Mesenchymal stem cell (in vitro differentiated cells and primary cell): ENCODE results near the gene LCA5L.
"Not testable (repeated sequence)": the region's sequence is repeated elsewhere in the genome, so short reads cannot be mapped to it uniquely, and the experiment has no call there.

Experiments
- DNase-seq: peaks from one replicate; pipeline ENCODE4 v3.0.0-alpha.2; 2013
- H2AFZ ChIP-seq: one replicate; pipeline ENCODE4 v1.6.1; 2013; ENCODE audit warnings: low read depth, mild to moderate bottlenecking, control low read depth, inconsistent platforms, low read length, moderate library complexity
- H2AK5ac ChIP-seq: 2 replicates; pipeline ENCODE4 v1.6.1; 2013; ENCODE audit warnings: low read length, moderate library complexity, mild to moderate bottlenecking, inconsistent platforms; ENCODE audit not compliant: severe bottlenecking
- H2BK120ac ChIP-seq: one replicate; pipeline ENCODE4 v1.6.1; 2013; ENCODE audit warnings: low read depth, mild to moderate bottlenecking, inconsistent platforms, low read length, moderate library complexity
- H2BK12ac ChIP-seq, 2 experiments: one replicate each; pipeline ENCODE4 v1.6.1; 2013; ENCODE audit warnings: inconsistent platforms in 2 of 2, low read length in 2 of 2, mild to moderate bottlenecking in 2 of 2, moderate library complexity in 2 of 2, control low read depth in 1 of 2
- H2BK15ac ChIP-seq: one replicate; pipeline ENCODE4 v1.6.1; 2013; ENCODE audit warnings: mild to moderate bottlenecking, low read depth, inconsistent platforms; ENCODE audit not compliant: poor library complexity, severe bottlenecking
- H2BK5ac ChIP-seq: 2 replicates; pipeline ENCODE4 v1.6.1; 2013; ENCODE audit warnings: low read depth, mild to moderate bottlenecking, low read length, control low read depth, inconsistent platforms; ENCODE audit not compliant: poor library complexity, severe bottlenecking
- H3K14ac ChIP-seq, 2 experiments: one replicate each; pipeline ENCODE4 v1.6.1; 2013; ENCODE audit warnings: inconsistent platforms in 2 of 2, low read length in 2 of 2, control low read depth in 1 of 2, mild to moderate bottlenecking in 1 of 2, moderate library complexity in 1 of 2
- H3K18ac ChIP-seq, 2 experiments: one replicate each; pipeline ENCODE4 v1.6.1; 2013; ENCODE audit warnings: inconsistent platforms in 2 of 2, low read length in 2 of 2, control low read depth in 1 of 2, low read depth in 1 of 2, mild to moderate bottlenecking in 1 of 2
- H3K23ac ChIP-seq, 2 experiments: one replicate each; pipeline ENCODE4 v1.6.1; 2013; ENCODE audit warnings: inconsistent platforms in 2 of 2, low read length in 2 of 2, mild to moderate bottlenecking in 2 of 2, moderate library complexity in 2 of 2, control low read depth in 1 of 2
- H3K27ac ChIP-seq: 2 replicates; pipeline ENCODE4 v1.5.1; 2013; ENCODE audit warnings: mild to moderate bottlenecking, moderate library complexity, low read length, control low read depth, inconsistent platforms; ENCODE audit not compliant: poor library complexity, severe bottlenecking
- H3K27me3 ChIP-seq, 2 experiments: 2 replicates each; pipeline versions ENCODE4 v1.6.1 to v1.7.0; 2013; ENCODE audit warnings: low read length in 2 of 2, mild to moderate bottlenecking in 2 of 2, moderate library complexity in 2 of 2, control low read depth in 1 of 2, inconsistent platforms in 1 of 2; ENCODE audit not compliant: control insufficient read depth in 1 of 2, insufficient read depth in 1 of 2
- H3K36me3 ChIP-seq, 2 experiments: 2 replicates each; pipeline versions ENCODE4 v1.6.1 to v1.7.0; 2013; ENCODE audit warnings: low read length in 2 of 2, control low read depth in 1 of 2, inconsistent platforms in 1 of 2, low read depth in 1 of 2, mild to moderate bottlenecking in 1 of 2; ENCODE audit not compliant: insufficient read depth in 2 of 2, control insufficient read depth in 1 of 2
- H3K4ac ChIP-seq, 2 experiments: one replicate each; pipeline ENCODE4 v1.6.1; 2013; ENCODE audit warnings: inconsistent platforms in 2 of 2, low read length in 2 of 2, mild to moderate bottlenecking in 2 of 2, moderate library complexity in 2 of 2, control low read depth in 1 of 2, low read depth in 1 of 2
- H3K4me1 ChIP-seq: 2 replicates; pipeline ENCODE4 v1.6.1; 2013; ENCODE audit warnings: low read depth, low read length, control low read depth; ENCODE audit not compliant: control insufficient read depth, insufficient read depth
- H3K4me2 ChIP-seq: 2 replicates; pipeline ENCODE4 v1.6.1; 2013; ENCODE audit warnings: low read length, mild to moderate bottlenecking, inconsistent platforms; ENCODE audit not compliant: poor library complexity, severe bottlenecking
- H3K4me3 ChIP-seq, 2 experiments: 2 replicates each; pipeline versions ENCODE4 v1.5.1 to v1.7.0; 2013; ENCODE audit warnings: low read length in 2 of 2, mild to moderate bottlenecking in 2 of 2, control low read depth in 1 of 2, low read depth in 1 of 2; ENCODE audit not compliant: insufficient read depth in 1 of 2
- H3K79me1 ChIP-seq: replicated peaks from 2 replicates; pipeline ENCODE4 v1.6.1; 2013; ENCODE audit warnings: mild to moderate bottlenecking, control low read depth, low read length, inconsistent platforms; ENCODE audit not compliant: poor library complexity, severe bottlenecking
- H3K9ac ChIP-seq: 2 replicates; pipeline ENCODE4 v1.7.0; 2013; ENCODE audit warnings: mild to moderate bottlenecking, low read length, moderate library complexity
- H3K9me3 ChIP-seq: 2 replicates; pipeline ENCODE4 v1.7.0; 2013; ENCODE audit warnings: mild to moderate bottlenecking, low read length; ENCODE audit not compliant: control insufficient read depth
- H4K8ac ChIP-seq: one replicate; pipeline ENCODE4 v1.6.1; 2013; ENCODE audit warnings: inconsistent platforms, mild to moderate bottlenecking, low read length, moderate library complexity
- H4K91ac ChIP-seq: one replicate; pipeline ENCODE4 v1.6.1; 2013; ENCODE audit warnings: mild to moderate bottlenecking, low read length, inconsistent platforms
- WGBS: methylation state at CpG from one replicate; pipeline ENCODE4 v1.1.7; 2013; ENCODE audit warnings: mixed read lengths; 5-methylcytosine and 5-hydroxymethylcytosine counted together

The LCA5L gene

GRCh38 chr21:39422527-39423241 is 22.9 kb downstream of the LCA5L start:
- Histone ChIP-seq H3K14ac (no peak overlapping the region), H3K36me3 (no peaks in the 10 kb centered on the region), H3K4ac (no peak overlapping the region), H3K9me3 (no peaks in the 10 kb centered on the region), H3K79me1 (no peaks in the 10 kb centered on the region), H3K4me3 (no peak overlapping the region), H2BK12ac (no peak overlapping the region), H4K91ac (no peak overlapping the region), H3K9ac (no peak overlapping the region), H2AFZ (no peak overlapping the region), H3K27me3 (no peaks in the 10 kb centered on the region), H3K23ac (no peak overlapping the region), H2AK5ac (no peak overlapping the region), H2BK120ac (no peak overlapping the region), H2BK15ac (no peak overlapping the region), H2BK5ac (no peak overlapping the region), H4K8ac (no peak overlapping the region), H3K4me1 (no peaks in the 10 kb centered on the region), H3K4me2 (no peak overlapping the region), H3K27ac (no peak overlapping the region), H3K18ac (no peak overlapping the region)
- DNase-seq, result no peak
- WGBS, result 62% methylated on average over 4 of the region's 5 CpGs

- not testable (repeated sequence) for H3K9me3 ChIP-seq, H2BK12ac ChIP-seq, H3K18ac ChIP-seq, H3K36me3 ChIP-seq, H2AFZ ChIP-seq, H3K4me3 ChIP-seq, H2AK5ac ChIP-seq, H3K9ac ChIP-seq, H2BK15ac ChIP-seq, H3K4ac ChIP-seq, H3K79me1 ChIP-seq, H3K14ac ChIP-seq, H4K91ac ChIP-seq, H4K8ac ChIP-seq, DNase-seq, H3K23ac ChIP-seq, H3K4me1 ChIP-seq, H3K4me2 ChIP-seq, H3K27me3 ChIP-seq, H3K27ac ChIP-seq, H2BK120ac ChIP-seq, H2BK5ac ChIP-seq
- WGBS, result 96% methylated on average over 4 of the region's 5 CpGs
Observed at GRCh38 chr21:39419204-39419603, 26.4 kb downstream of the LCA5L start.

- H3K18ac ChIP-seq, result no peak overlapping the region
- H4K8ac ChIP-seq, result no peak overlapping the region
- no peak overlapping the region for H2BK120ac ChIP-seq
- H3K4me2 ChIP-seq, result no peak overlapping the region
- H2BK15ac ChIP-seq, result no peak overlapping the region
- no peaks in the 10 kb centered on the region for H3K27me3 ChIP-seq
- no peak overlapping the region for H3K4ac ChIP-seq
- H2BK5ac ChIP-seq, result no peak overlapping the region
- no peak overlapping the region for H3K14ac ChIP-seq
- H2AK5ac ChIP-seq, result no peak overlapping the region
- H3K23ac ChIP-seq, result no peak overlapping the region
- no peak overlapping the region for H3K27ac ChIP-seq
- no peak for DNase-seq
- no peak overlapping the region for H3K4me3 ChIP-seq
- no peak overlapping the region for H3K9ac ChIP-seq
- no peak overlapping the region for H4K91ac ChIP-seq
- H2AFZ ChIP-seq, result no peak overlapping the region
- peaks cover 16% of the 10 kb centered on the region for H3K9me3 ChIP-seq
- peaks cover 2% of the 10 kb centered on the region for H3K79me1 ChIP-seq
- H3K36me3 ChIP-seq, result peaks cover 17 to 44% of the 10 kb centered on the region in 2 experiments
- 100% methylated on average over 2 of the region's 2 CpGs for WGBS
- no peaks in the 10 kb centered on the region for H3K4me1 ChIP-seq
- no peak overlapping the region for H2BK12ac ChIP-seq
Observed at GRCh38 chr21:39406065-39406464, 39.5 kb downstream of the LCA5L start.

- no peak overlapping the region for H2AFZ ChIP-seq
Observed at GRCh38 chr21:39400173-39400572, 45.4 kb downstream of the LCA5L start.

More at GRCh38 chr21:39400173-39400572, 45.4 kb downstream of the LCA5L start:
- no peak overlapping the region for H3K4ac ChIP-seq
- H3K23ac ChIP-seq, result no peak overlapping the region
- H2BK120ac ChIP-seq, result no peak overlapping the region
- no peak overlapping the region for H4K91ac ChIP-seq
- no peak overlapping the region for H2BK15ac ChIP-seq
- no peak for DNase-seq
- no peak overlapping the region for H3K9ac ChIP-seq
- WGBS, result 52% methylated on average over 3 of the region's 8 CpGs
- H2AK5ac ChIP-seq, result no peak overlapping the region
- no peaks in the 10 kb centered on the region for H3K4me1 ChIP-seq
- no peak overlapping the region for H3K14ac ChIP-seq
- no peak overlapping the region for H3K4me3 ChIP-seq
- H3K79me1 ChIP-seq, result peaks cover 7% of the 10 kb centered on the region
- no peak overlapping the region for H3K4me2 ChIP-seq
- H3K27ac ChIP-seq, result no peak overlapping the region
- no peak overlapping the region for H3K18ac ChIP-seq
- no peak overlapping the region for H2BK12ac ChIP-seq
- H4K8ac ChIP-seq, result no peak overlapping the region
- no peaks in the 10 kb centered on the region for H3K27me3 ChIP-seq
- H3K36me3 ChIP-seq, result peaks cover 15 to 33% of the 10 kb centered on the region in 2 experiments
- no peak overlapping the region for H2BK5ac ChIP-seq
- H3K9me3 ChIP-seq, result no peaks in the 10 kb centered on the region
